HL-60 (cell line): ENCODE results near the gene PITPNC1.

Experiments
- DNase-seq, 2 experiments: peaks; one replicate each; pipeline ENCODE4 v3.0.0-alpha.2; 2010 to 2020; ENCODE audit warnings: low read depth in 1 of 2, low spot score in 1 of 2
- H3K27ac ChIP-seq: fragments of 250-450 bp; sonication (Bioruptor Pico); replicated peaks from 2 replicates; pipeline ENCODE4 v1.5.1; 2020; ENCODE audit warnings: mild to moderate bottlenecking, moderate library complexity
- H3K27me3 ChIP-seq: fragments of 250-450 bp; sonication (Bioruptor Pico); 2 replicates; pipeline ENCODE4 v1.5.1; 2021; ENCODE audit warnings: mild to moderate bottlenecking, moderate library complexity; ENCODE audit not compliant: insufficient read depth, poor library complexity, severe bottlenecking
- H3K4me3 ChIP-seq: replicated peaks from 2 replicates; pipeline ENCODE4 v1.5.1; 2011; ENCODE audit warnings: mild to moderate bottlenecking, control low read depth, low read length; ENCODE audit not compliant: insufficient read depth
- CTCF ChIP-seq: IDR thresholded peaks from one replicate; pipeline ENCODE4 v1.5.1; 2011; ENCODE audit warnings: low read length, control low read depth, inconsistent platforms; ENCODE audit not compliant: insufficient read depth
- GABPA ChIP-seq: IDR thresholded peaks from 2 replicates; pipeline ENCODE4 v1.6.1; 2012; ENCODE audit warnings: low read depth
- POLR2AphosphoS5 ChIP-seq: IDR thresholded peaks from 2 replicates; pipeline ENCODE4 v1.6.1; 2012; ENCODE audit warnings: low read depth
- SPI1 ChIP-seq: IDR thresholded peaks from 2 replicates; pipeline ENCODE4 v1.6.1; 2012; ENCODE audit warnings: low read depth, mild to moderate bottlenecking, borderline replicate concordance
- TF ChIP-seq, protein P1 (sequence below): IDR thresholded peaks from 2 replicates; pipeline ENCODE4 v1.6.1; 2012; ENCODE audit warnings: low read depth; ENCODE audit not compliant: insufficient replicate concordance

The PITPNC1 gene

GRCh38 chr17:67489273-67489672 is 112.2 kb downstream of the PITPNC1 start:
- no peak for TF ChIP-seq CTCF
- TF ChIP-seq POLR2AphosphoS5 = no peak
- TF ChIP-seq GABPA = no peak
- TF ChIP-seq, protein P1, sequence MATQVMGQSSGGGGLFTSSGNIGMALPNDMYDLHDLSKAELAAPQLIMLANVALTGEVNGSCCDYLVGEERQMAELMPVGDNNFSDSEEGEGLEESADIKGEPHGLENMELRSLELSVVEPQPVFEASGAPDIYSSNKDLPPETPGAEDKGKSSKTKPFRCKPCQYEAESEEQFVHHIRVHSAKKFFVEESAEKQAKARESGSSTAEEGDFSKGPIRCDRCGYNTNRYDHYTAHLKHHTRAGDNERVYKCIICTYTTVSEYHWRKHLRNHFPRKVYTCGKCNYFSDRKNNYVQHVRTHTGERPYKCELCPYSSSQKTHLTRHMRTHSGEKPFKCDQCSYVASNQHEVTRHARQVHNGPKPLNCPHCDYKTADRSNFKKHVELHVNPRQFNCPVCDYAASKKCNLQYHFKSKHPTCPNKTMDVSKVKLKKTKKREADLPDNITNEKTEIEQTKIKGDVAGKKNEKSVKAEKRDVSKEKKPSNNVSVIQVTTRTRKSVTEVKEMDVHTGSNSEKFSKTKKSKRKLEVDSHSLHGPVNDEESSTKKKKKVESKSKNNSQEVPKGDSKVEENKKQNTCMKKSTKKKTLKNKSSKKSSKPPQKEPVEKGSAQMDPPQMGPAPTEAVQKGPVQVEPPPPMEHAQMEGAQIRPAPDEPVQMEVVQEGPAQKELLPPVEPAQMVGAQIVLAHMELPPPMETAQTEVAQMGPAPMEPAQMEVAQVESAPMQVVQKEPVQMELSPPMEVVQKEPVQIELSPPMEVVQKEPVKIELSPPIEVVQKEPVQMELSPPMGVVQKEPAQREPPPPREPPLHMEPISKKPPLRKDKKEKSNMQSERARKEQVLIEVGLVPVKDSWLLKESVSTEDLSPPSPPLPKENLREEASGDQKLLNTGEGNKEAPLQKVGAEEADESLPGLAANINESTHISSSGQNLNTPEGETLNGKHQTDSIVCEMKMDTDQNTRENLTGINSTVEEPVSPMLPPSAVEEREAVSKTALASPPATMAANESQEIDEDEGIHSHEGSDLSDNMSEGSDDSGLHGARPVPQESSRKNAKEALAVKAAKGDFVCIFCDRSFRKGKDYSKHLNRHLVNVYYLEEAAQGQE = no peak
- no peak for TF ChIP-seq SPI1
- Histone ChIP-seq H3K27ac (no peak overlapping the region), H3K4me3 (no peak overlapping the region), H3K27me3 (no peaks in the 10 kb centered on the region)
- no peak for DNase-seq

DNA sequence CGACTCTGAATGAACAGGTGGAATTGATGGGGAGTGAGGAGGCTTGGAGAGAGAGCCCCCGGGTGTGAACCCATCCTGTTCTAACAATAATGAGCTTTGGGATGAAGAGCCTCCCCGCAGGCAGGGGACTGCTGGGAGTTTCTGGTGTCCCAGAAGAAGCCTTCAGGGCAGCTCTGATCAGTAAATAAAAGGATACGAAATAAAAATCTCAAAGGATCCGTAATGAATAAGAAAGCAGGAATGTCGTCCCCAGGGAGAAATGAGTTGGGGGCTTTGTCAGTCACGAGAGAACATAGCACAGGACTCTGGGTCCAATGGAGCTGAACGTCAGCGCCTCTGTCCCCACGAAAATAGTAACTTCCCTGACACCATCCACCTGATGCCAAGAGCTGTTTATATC is 113.4 kb downstream of the PITPNC1 start:
- H3K4me3 ChIP-seq = no peak overlapping the region
- H3K27me3 ChIP-seq = no peaks in the 10 kb centered on the region
- no peak overlapping the region for H3K27ac ChIP-seq
- TF ChIP-seq POLR2AphosphoS5 (no peak), CTCF (no peak), GABPA (no peak), SPI1 (no peak)
- TF ChIP-seq, protein P1 = no peak
- no peak for DNase-seq

GRCh38 chr17:67491009-67491680 is 114.1 kb downstream of the PITPNC1 start:
- Histone ChIP-seq H3K4me3 (no peak overlapping the region; the same call in 1 of the 2 replicates), H3K27me3 (no peaks in the 10 kb centered on the region), H3K27ac (no peak overlapping the region)
- TF ChIP-seq POLR2AphosphoS5 = no peak
- no peak for TF ChIP-seq CTCF
- TF ChIP-seq, protein P1 = no peak
- TF ChIP-seq GABPA = no peak
- TF ChIP-seq SPI1 = no peak
- DNase-seq = peak; percentile 8 to 93
